Tibial artery (tissue), 4 donors: ENCODE results near the gene KLRF2.

Source experiments
- DNase-seq, 2 donors: peaks; one replicate each; pipeline ENCODE4 v3.0.0-alpha.2; 2019
- H3K27ac ChIP-seq, 2 donors: fragments of 200-600 bp; sonication (generic) in 1 of 2; 1 replicate in 1 of 2; 2 replicates in 1 of 2; pipeline ENCODE4 v1.5.1; 2018 to 2019; ENCODE audit warnings: mild to moderate bottlenecking in 1 of 2
- H3K27me3 ChIP-seq, 2 donors: fragments of 200-600 bp; sonication (generic) in 1 of 2; one replicate each; pipeline versions ENCODE4 v1.5.1 to v1.6.0; 2016 to 2019
- H3K36me3 ChIP-seq, 3 donors: fragments of 200-600 bp; sonication (generic) in 2 of 3; one replicate each; pipeline ENCODE4 v1.5.1; 2016 to 2019; ENCODE audit warnings: mild to moderate bottlenecking in 2 of 3
- H3K4me1 ChIP-seq, 4 donors: fragments of 200-600 bp; sonication (generic) in 2 of 4; 1 replicate in 3 of 4; 2 replicates in 1 of 4; pipeline ENCODE4 v1.5.1; 2016 to 2019
- H3K4me3 ChIP-seq, 2 donors: fragments of 200-600 bp; sonication (generic) in 1 of 2; 1 replicate in 1 of 2; 2 replicates in 1 of 2; pipeline ENCODE4 v1.5.1; 2018 to 2019; ENCODE audit warnings: mild to moderate bottlenecking in 2 of 2
- H3K9me3 ChIP-seq, 3 donors: fragments of 200-600 bp; sonication (generic) in 1 of 3; one replicate each; pipeline ENCODE4 v1.5.1; 2016 to 2019
- intact Hi-C: fragments of 100-400 bp; cut with DNase I; formaldehyde crosslinking; loops from one replicate; pipeline ENCODE4 v1.15.0; 2023; ENCODE audit warnings: low total_unique reads
- TF ChIP-seq, protein P1 (sequence below), 2 experiments: fragments of 200-600 bp in 1 of 2; fragments of 450-650 bp in 1 of 2; IDR thresholded peaks; one replicate each; pipeline ENCODE4 v1.5.1; 2017 to 2019; ENCODE audit warnings: antibody characterized with exemption in 2 of 2, mild to moderate bottlenecking in 1 of 2, moderate library complexity in 1 of 2

The KLRF2 gene

DNA sequence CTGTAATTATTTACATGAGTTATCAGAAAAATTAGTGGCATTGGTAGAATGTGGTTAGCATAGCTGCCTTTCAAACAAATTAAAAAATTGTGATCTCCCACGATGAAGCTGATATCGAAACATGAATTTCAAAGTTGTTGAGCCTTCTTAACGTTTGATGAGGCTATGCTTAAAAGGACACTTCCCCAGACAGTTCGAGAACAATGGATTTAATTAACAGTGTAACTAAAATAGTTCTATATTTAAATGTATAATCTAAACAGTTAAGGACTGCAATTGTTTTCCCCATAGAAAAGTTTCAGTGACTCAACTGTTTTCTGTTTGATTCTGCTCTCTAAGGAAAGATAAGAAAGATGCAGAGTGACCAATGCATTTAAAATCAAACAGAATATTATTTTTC, 13.8 kb upstream of the KLRF2 start:
- TF ChIP-seq, protein P1, sequence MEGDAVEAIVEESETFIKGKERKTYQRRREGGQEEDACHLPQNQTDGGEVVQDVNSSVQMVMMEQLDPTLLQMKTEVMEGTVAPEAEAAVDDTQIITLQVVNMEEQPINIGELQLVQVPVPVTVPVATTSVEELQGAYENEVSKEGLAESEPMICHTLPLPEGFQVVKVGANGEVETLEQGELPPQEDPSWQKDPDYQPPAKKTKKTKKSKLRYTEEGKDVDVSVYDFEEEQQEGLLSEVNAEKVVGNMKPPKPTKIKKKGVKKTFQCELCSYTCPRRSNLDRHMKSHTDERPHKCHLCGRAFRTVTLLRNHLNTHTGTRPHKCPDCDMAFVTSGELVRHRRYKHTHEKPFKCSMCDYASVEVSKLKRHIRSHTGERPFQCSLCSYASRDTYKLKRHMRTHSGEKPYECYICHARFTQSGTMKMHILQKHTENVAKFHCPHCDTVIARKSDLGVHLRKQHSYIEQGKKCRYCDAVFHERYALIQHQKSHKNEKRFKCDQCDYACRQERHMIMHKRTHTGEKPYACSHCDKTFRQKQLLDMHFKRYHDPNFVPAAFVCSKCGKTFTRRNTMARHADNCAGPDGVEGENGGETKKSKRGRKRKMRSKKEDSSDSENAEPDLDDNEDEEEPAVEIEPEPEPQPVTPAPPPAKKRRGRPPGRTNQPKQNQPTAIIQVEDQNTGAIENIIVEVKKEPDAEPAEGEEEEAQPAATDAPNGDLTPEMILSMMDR (IDR thresholded peaks at IDR 0.05), result no peak
- Histone ChIP-seq H3K9me3 (no peaks in the 10 kb centered on the region), H3K4me3 (peak overlapping the region; percentile 22 to 34), H3K27me3 (no peaks in the 10 kb centered on the region), H3K27ac (no peak overlapping the region), H3K4me1 (peaks cover 0 to 6% (median 0%) of the 10 kb centered on the region in 4 donors), H3K36me3 (no peaks in the 10 kb centered on the region)
- intact Hi-C loops, result no loop called here
- DNase-seq, result no peak

DNA sequence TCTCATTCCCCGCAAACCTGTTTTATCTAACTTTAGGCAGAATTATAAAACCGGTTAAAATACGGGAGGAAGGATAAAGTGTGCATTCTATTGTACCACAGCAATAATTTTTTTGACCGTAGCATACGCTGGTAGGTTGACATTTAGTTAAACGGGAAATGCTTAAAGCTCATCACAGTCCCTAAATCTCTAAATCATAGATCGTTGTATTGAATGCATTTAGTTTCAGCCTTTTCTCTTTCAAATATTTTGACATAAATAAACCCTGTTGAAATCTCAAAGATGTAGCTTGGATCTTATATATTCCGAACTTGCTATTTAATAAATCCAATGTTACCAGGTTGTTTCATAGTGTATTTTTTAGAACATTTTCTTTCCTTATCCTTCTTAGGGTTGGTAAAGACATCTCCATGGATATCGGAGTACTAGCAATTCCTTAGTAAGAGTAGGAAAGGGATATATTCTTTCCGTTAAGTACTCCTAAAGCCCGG, 12.9 kb upstream of the KLRF2 start:
- Histone ChIP-seq H3K27me3 (no peaks in the 10 kb centered on the region), H3K9me3 (no peaks in the 10 kb centered on the region), H3K36me3 (no peaks in the 10 kb centered on the region), H3K4me3 (peak overlapping the region; percentile 34 to 43), H3K4me1 (peaks cover 0 to 6% (median 0%) of the 10 kb centered on the region in 4 donors), H3K27ac (peak overlapping the region; percentile 55 to 62)
- DNase-seq, result no peak
- intact Hi-C loops, result no loop called here
- TF ChIP-seq, protein P1 (IDR thresholded peaks at IDR 0.05), result no peak

DNA sequence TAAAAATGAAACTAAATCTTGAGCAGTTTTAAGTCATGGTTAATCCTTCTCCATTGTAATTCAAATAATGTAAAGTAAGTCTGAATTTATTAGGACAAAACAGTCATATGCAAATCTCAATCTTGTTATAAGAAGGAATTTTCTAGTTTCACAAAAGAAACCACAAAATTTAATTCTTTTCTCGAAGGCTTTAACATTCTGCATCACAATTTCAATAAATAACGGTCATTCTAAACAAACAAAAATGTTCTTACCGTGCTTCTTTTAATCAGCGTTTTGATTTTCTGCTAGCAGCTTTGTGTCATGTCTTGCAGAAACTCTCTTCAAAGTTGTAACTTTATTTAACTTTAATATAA, 12.4 kb upstream of the KLRF2 start:
- TF ChIP-seq, protein P1 (IDR thresholded peaks at IDR 0.05), result no peak
- Histone ChIP-seq H3K27me3 (no peaks in the 10 kb centered on the region), H3K27ac (peak overlapping the region; percentile 55 to 62), H3K4me3 (peak overlapping the region; percentile 34 to 43), H3K9me3 (no peaks in the 10 kb centered on the region), H3K36me3 (no peaks in the 10 kb centered on the region), H3K4me1 (peaks cover 0 to 6% (median 0%) of the 10 kb centered on the region in 4 donors)
- intact Hi-C loops, result no loop called here
- no peak for DNase-seq

DNA sequence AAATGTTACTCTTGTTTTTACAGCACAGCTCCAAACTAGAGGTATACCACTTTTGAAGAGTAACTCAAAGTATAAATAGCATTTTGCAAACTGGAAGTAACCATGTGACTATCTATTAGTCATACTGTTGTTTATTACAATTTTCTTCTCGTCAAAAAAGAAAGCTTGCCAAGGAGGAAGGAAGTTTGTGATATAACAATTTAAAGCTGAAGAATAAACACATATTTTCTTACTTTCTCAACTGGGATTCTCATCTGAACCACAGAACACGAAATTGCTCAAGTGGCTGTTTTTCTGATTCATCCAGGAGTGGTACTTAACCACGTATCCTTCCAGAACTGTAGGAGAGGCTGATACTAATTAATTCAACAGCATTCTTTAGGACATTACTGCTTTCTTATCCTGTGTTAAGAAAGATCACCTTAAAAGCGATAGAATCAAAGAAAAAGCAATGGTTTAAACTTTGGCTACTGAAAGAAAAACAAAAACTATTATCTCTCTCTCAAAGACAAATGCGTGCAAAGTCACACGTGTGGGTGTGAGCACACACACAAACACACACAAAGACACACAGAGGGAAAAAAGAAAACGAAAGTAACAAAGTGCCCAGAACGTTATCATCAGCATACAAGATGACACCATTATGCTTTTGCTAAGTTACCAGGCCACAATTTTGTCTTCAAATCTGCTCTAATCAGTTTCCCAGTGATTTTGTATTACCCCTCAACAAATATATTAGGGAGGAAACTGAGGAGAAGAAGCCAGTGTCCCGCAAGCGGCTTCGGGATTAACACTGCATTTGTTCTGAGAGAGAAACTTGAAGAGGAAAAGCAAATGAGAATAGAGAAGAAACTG, 11.8 kb upstream of the KLRF2 start, which contains the start of gene CLEC2B:
TSS of gene CLEC2B (minus strand) at position 48 of the 855 bp plus-strand sequence.
- intact Hi-C loops, result no loop called here
- Histone ChIP-seq H3K4me1 (peaks cover 0 to 6% (median 0%) of the 10 kb centered on the region in 4 donors), H3K9me3 (no peaks in the 10 kb centered on the region), H3K36me3 (no peaks in the 10 kb centered on the region), H3K27ac (peak within 1 kb of the TSS; percentile 55 to 62), H3K4me3 (peak within 1 kb of the TSS; percentile 34 to 43), H3K27me3 (no peaks in the 10 kb centered on the region)
- DNase-seq, result no peak
- TF ChIP-seq, protein P1 (IDR thresholded peaks at IDR 0.05), result no peak

DNA sequence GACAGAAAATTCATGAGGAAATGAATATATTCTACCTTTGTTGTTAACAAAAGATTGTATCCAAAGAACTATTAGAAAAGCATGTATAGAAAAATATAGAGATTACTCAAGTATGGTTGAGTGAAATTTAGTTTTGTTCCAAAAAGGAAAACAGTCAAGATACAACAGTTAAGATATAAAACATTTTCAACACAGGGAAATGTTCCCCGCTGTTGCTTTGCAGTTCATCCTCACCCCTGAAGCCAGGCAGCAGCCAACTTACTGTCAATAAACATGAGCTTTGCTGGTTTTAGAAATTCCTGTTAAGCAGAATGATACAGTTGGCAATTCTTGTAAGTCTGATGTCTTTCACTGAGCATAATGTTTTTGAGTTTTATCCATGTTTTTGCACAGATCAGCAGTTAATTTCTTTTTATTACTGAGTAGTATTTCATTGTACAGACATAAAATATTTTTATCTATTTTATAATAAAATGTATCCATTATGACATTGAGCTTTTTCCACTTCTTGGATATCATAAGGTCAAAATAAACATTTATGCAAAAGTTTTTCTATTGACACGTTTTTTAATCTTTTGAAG, 10.9 kb upstream of the KLRF2 start:
- H3K27ac ChIP-seq, result peak overlapping the region; percentile 55 to 62
- intact Hi-C loops, result no loop called here
- no peaks in the 10 kb centered on the region for H3K27me3 ChIP-seq
- H3K4me1 ChIP-seq, result peaks cover 0 to 6% (median 0%) of the 10 kb centered on the region in 4 donors
- peak overlapping the region; percentile 34 to 43 for H3K4me3 ChIP-seq
- DNase-seq, result no peak
- no peaks in the 10 kb centered on the region for H3K9me3 ChIP-seq
- TF ChIP-seq, protein P1 (IDR thresholded peaks at IDR 0.05), result no peak
- no peaks in the 10 kb centered on the region for H3K36me3 ChIP-seq
